Ovary (tissue), 9 donors: Measurements from ENCODE around the gene DDX49. TPM values are rescaled to one million over a fixed set of nuclear protein-coding genes. Genes with fewer than 3 reads are reported as not detected.

ENCODE experiments used
- DNase-seq, 5 donors: peaks; one replicate each; pipeline ENCODE4 v3.0.0-alpha.2; 2019 to 2020
- H3K27ac ChIP-seq, 2 donors: fragments of 200-600 bp; one replicate each; pipeline versions ENCODE4 v1.5.1 to v1.8.0; 2019 to 2022
- H3K27me3 ChIP-seq: fragments of 200-600 bp; one replicate; pipeline ENCODE4 v1.8.0; 2022
- H3K36me3 ChIP-seq: fragments of 200-600 bp; sonication (generic); one replicate; pipeline ENCODE4 v1.5.1; 2019
- H3K4me1 ChIP-seq: one replicate; pipeline ENCODE4 v1.8.1; 2013; ENCODE audit warnings: mild to moderate bottlenecking, moderate library complexity; ENCODE audit not compliant: insufficient read depth
- H3K4me3 ChIP-seq: fragments of 200-600 bp; sonication (generic); one replicate; pipeline ENCODE4 v1.5.1; 2017
- H3K9me3 ChIP-seq, 2 donors: fragments of 200-600 bp in 1 of 2; sonication (generic) in 1 of 2; one replicate each; pipeline versions ENCODE4 v1.5.1 to v1.8.1; 2013 to 2019; ENCODE audit warnings: mild to moderate bottlenecking in 1 of 2, moderate library complexity in 1 of 2
- EP300 ChIP-seq: sonication (generic); formaldehyde crosslinking; IDR thresholded peaks from one replicate; pipeline ENCODE4 v1.6.1; 2017; ENCODE audit warnings: antibody characterized with exemption
- POLR2A ChIP-seq: fragments of 450-650 bp; IDR thresholded peaks from one replicate; pipeline ENCODE4 v1.6.1; 2017; ENCODE audit warnings: antibody characterized with exemption, mild to moderate bottlenecking, moderate library complexity
- WGBS, 3 donors: extraction: QIAGEN DNeasy Blood & Tissue Kit in 1 of 3; methylation state at CpG; one replicate each; pipeline versions ENCODE4 v1.1.5 to v1.1.7; 2013 to 2017; 5-methylcytosine and 5-hydroxymethylcytosine counted together
- intact Hi-C, 4 donors: fragments of 100-400 bp; cut with DNase I; formaldehyde crosslinking; loops; one replicate each; pipeline versions ENCODE4 v1.11.0 to v1.15.1; 2022 to 2023
- polyA plus RNA-seq, 2 donors: library from polyadenylated mRNA; stranded (reverse); fragments of 200-250 nt in 1 of 2; fragments of 350-450 nt in 1 of 2; fragmentation: Illumina TruSeq in 1 of 2; extraction: RNeasy Lipid Tissue Mini Kit (QIAGEN cat#74804) in 1 of 2; gene quantifications; one replicate each; pipeline ENCODE4 v1.2.3, GENCODE V29; 2013 to 2014
- total RNA-seq, 7 donors: library from RNA; depleted of rRNA in 2 of 7; stranded (reverse); fragments of >200 nt in 2 of 7; fragmentation: NEBNext Ultra II Directional in 3 of 7; extraction: Animal tissue kit (Norgen Biotek cat#: 25700) in 3 of 7; gene quantifications; one replicate each; pipeline versions ENCODE4 v1.1.0 to v1.2.4, GENCODE V29; 2016 to 2023
- TF ChIP-seq, protein P1 (sequence below), 3 donors: fragments of 450-650 bp in 2 of 3; fragments of 200-600 bp in 1 of 3; IDR thresholded peaks; one replicate each; pipeline versions ENCODE4 v1.5.1 to v1.8.0; 2016 to 2022; ENCODE audit warnings: antibody characterized with exemption in 3 of 3, mild to moderate bottlenecking in 1 of 3
- donor health status: DM: no; HTN: no; CAD: no; lungs with moderate emphysema.
- donor health status: DM: no; HTN: no; CAD: no.
- donor health status: Bipolar disorder and iron deficiency.
- donor health status: DM: yes; HTN: yes; CAD: no.
- donor health status: DM: no; HTN: no; CAD: no.
- donor health status: DM: yes; HTN: yes; CAD: no.

The DDX49 gene
- total and polyA plus RNA-seq, 9 donors: 19.4 to 37.9 (median 32.8) TPM

DNA sequence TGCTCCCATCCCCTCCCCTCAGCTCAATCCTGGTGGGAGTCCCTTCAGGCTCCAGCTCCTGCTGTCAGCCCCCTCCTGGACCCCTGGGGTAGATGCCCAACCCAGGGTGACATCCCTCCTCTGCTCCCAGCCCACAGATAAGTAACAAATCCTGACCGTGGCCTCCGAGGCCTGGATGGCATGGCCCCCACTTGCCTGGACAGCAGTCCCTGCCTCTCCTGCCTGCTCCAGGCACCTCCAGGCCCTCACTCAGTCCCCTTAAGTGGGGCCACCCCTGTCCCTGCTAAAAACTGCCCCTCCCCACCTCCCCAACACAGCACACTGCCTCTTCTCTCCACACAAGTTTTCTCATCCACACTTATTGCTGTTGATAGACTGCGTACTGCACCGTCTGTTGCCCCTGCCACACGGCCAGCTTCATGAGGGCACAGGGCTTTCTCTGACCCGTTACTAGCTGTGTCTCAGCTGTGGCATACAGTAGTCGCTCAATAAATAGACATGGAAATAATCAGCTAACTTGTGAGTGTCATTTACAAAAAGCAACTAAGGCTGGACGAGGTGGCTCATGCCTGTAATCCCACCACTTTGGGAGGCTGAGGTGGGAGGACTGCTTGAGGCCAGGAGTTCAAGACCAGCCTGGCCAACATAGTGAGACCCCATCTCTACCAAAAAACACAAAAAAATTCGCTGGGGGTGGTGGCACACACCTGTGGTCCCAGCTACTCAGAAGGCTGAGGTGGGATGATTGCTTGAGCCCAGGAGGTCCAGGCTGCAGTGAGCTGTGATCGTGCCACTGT is 29.4 kb upstream of the DDX49 start:
- Histone ChIP-seq H3K4me3 (no peak overlapping the region), H3K27ac (no peak overlapping the region), H3K9me3 (no peaks in the 10 kb centered on the region), H3K36me3 (no peaks in the 10 kb centered on the region), H3K4me1 (peaks cover 2% of the 10 kb centered on the region), H3K27me3 (no peaks in the 10 kb centered on the region)
- 81 to 88% (median 84%) methylated on average over 10 of the region's 10 CpGs for WGBS, 3 donors
- TF ChIP-seq, protein P1, sequence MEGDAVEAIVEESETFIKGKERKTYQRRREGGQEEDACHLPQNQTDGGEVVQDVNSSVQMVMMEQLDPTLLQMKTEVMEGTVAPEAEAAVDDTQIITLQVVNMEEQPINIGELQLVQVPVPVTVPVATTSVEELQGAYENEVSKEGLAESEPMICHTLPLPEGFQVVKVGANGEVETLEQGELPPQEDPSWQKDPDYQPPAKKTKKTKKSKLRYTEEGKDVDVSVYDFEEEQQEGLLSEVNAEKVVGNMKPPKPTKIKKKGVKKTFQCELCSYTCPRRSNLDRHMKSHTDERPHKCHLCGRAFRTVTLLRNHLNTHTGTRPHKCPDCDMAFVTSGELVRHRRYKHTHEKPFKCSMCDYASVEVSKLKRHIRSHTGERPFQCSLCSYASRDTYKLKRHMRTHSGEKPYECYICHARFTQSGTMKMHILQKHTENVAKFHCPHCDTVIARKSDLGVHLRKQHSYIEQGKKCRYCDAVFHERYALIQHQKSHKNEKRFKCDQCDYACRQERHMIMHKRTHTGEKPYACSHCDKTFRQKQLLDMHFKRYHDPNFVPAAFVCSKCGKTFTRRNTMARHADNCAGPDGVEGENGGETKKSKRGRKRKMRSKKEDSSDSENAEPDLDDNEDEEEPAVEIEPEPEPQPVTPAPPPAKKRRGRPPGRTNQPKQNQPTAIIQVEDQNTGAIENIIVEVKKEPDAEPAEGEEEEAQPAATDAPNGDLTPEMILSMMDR (IDR thresholded peaks at IDR 0.05): no peak
- TF ChIP-seq EP300: no peak
- no peak for TF ChIP-seq POLR2A
- intact Hi-C loops: no loop called here
- DNase-seq: no peak

DNA sequence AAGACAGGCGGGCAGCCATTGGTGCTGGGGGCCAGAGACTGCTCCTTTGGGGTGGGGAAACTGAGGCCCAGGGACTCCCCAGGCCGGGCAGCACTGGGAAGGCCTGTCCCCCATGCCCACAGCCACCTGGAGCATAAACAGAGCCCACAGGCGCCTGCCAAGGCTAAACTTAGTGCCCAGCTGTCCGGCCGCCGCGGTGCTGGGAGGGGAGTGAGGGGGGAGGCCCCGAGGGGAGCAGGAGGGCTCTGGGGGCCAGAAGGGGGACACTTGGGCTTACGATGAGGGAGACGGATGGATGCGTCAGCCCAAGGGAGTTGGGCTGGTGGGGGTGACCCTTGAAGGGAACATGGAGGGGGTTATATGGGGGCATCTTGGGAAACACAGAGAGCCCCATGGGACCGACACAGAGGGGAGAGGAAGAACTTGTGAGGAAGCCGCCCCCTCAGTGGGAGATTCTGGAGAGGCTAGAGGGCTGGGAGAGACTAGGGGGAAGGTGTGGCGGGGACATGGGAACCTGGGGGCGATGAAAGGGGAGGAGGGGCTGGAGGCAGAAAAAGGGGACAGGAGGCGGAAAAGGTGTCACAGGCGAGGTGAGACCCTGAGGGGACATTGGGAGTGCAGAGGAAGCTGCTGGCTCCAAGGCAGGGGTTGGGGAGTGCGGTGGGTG is 25.8 kb upstream of the DDX49 start:
- intact Hi-C loops: no loop called here
- 35 to 49% (median 36%) methylated on average over 18 of the region's 18 CpGs for WGBS, 3 donors
- peaks cover 4% of the 10 kb centered on the region for H3K4me1 ChIP-seq
- no peak overlapping the region for H3K4me3 ChIP-seq
- no peaks in the 10 kb centered on the region for H3K9me3 ChIP-seq
- no peaks in the 10 kb centered on the region for H3K36me3 ChIP-seq
- H3K27ac ChIP-seq: no peak overlapping the region
- TF ChIP-seq, protein P1 (IDR thresholded peaks at IDR 0.05): no peak
- TF ChIP-seq POLR2A (no peak), EP300 (no peak)
- H3K27me3 ChIP-seq: no peaks in the 10 kb centered on the region
- no peak for DNase-seq

DNA sequence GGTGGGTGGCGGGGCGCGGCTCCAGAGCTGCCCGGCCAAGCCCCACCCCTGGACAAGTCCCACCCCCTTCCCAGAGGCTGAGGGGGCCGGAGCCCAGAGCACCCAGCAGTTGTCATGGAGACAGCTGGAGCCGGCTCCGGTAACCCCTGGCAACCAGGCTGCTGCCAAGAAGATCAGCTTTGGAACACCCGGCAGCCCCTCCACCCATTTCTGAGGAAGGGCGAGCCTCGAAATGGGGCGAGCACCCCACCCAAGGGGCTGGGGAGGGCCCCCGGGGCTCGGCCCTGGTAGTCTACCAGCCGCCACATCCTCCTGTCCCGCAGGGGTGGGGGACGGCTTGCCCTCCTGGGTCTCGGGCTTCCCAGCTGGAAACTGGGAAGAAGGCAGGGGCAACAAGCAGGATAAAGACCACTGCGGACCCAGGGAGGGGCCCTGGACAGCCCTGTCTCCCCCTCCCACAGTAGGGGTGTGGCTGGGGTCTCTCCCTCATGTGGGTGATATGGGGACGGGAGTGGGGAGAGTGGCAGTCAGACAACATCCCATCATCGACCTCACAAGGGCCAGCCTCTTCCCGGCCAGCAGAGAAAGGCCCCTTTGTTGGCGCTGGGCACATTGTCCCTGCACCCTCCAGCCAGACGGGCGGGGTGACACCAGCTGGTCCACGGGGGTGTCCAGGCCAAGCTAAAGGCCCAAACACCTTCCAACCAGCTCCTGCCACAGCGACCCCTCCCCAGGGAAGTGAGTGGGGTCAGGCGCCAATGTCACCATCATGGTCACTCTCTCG is 25.1 kb upstream of the DDX49 start:
- WGBS, 3 donors: 4 to 5% (median 5%) methylated on average over 26 to 28 of the region's 28 CpGs
- H3K27ac ChIP-seq: no peak overlapping the region
- no peaks in the 10 kb centered on the region for H3K9me3 ChIP-seq
- no peaks in the 10 kb centered on the region for H3K36me3 ChIP-seq
- peaks cover 4% of the 10 kb centered on the region for H3K4me1 ChIP-seq
- intact Hi-C loops: no loop called here
- no peaks in the 10 kb centered on the region for H3K27me3 ChIP-seq
- peak in 2 of 5 donors; percentile 42 to 56 for DNase-seq
- H3K4me3 ChIP-seq: no peak overlapping the region
- TF ChIP-seq, protein P1 (IDR thresholded peaks at IDR 0.05): no peak
- TF ChIP-seq EP300: no peak
- TF ChIP-seq POLR2A: no peak

DNA sequence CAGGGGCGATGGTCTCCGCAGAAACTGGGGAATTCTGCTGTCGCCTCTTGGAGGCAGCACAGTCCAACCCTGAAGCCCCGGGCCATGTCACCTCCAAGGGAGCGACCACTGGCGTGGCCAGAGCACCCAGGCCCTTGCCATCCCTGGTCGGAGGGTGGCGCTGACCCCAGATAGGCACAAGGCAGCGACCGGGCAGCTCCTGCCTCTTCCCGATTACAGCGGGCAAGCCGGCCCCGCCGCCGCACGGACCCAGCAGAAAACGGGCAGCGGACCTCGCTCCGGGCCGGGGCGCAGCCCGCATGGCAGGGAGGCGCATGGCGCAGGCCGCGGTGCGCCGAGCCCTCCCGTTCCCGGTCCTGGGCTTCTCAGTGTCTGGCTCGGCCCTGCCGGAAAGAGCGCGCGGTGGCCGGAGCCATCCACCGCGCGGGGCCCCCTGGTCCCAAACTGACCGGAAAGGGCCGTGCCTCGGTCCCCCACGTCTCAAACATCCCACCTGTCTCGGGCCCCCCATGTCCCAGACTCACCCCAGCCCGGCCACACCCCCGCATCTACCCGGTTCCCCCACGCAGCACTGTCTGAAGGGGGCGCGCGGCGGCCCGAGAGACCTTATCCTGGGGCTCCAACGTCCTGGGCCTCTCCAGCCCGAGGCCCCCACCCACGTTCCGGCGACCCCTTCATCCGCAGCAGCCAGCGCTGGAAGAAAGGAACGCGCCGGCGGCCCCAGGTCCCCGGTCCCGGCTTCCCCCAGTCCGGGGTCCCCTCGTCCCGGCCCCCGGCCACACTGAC is 24.3 kb upstream of the DDX49 start:
- intact Hi-C loops: no loop called here
- TF ChIP-seq EP300 (no peak), POLR2A (no peak)
- TF ChIP-seq, protein P1 (IDR thresholded peaks at IDR 0.05): peak in 1 of 3 donors; percentile 6
- WGBS, 3 donors: 1% methylated on average over 60 to 72 of the region's 72 CpGs
- H3K9me3 ChIP-seq: no peaks in the 10 kb centered on the region
- H3K27ac ChIP-seq: no peak overlapping the region
- H3K4me1 ChIP-seq: peaks cover 4% of the 10 kb centered on the region
- no peaks in the 10 kb centered on the region for H3K36me3 ChIP-seq
- H3K27me3 ChIP-seq: no peaks in the 10 kb centered on the region
- peak in 1 of 5 donors; percentile 46 for DNase-seq
- peak overlapping the region; percentile 30 for H3K4me3 ChIP-seq
